Measurements from ENCODE around the gene CSNK1G2.
"Not testable (repeated sequence)": the region's sequence is repeated elsewhere in the genome, so short reads cannot be mapped to it uniquely, and the experiment has no call there.

CSNK1G2 gene

DNA sequence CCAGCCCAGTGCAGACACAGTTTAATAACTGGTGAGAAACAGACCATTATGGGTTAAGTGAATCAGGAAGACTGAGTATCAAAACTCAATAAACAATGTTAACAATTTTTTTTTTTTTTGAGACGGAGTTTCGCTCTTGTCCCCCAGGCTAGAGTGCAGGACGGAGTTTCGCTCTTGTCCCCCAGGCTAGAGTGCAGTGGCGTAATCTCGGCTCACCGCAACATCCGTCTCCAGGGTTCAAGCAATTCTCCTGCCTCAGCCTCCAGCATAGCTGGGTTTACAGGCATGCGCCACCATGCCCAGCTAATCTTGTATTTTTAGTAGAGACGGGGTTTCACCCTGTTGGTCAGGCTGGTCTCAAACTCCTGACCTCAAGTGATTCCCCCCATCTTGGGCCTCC, 47.5 kb downstream of the CSNK1G2 start:
- not testable (repeated sequence) for DNase-seq (ENCODE audit: low read depth)

DNA sequence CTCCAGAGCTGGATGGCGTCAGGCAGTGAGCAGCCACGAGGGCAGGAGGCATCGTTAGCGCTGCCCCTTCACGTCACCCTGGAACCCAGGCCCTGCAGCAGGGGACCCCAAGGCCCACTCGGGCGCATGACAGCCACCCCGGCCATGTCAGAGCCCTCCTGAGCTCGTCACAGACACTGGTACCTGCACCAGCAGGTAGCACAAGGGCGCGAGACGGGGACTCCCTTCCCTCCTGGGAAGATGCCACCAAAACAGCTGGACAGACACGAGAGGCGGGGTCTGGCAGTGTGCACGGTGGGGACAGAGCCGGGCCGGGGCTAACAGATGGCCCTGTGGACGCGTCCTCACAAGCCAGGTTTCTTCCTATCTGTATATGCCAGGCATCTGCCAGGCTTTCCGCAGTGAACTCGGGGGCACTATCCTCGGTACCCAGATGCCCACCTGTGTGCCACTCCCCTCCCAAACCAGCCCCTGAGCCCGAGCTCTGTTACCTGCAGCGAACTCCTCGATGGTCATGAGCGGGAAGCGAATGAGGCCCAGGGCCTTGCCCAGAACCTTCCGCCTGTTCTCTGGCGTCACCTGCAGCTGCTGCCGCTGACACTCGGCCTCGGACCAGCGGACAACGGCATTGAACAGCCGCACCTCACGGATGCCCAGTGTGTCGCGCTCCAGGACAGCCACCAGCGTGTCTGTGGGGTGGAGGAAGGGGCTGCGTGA, 48.7 kb downstream of the CSNK1G2 start:
- no peak for DNase-seq (ENCODE audit: low read depth)

DNA sequence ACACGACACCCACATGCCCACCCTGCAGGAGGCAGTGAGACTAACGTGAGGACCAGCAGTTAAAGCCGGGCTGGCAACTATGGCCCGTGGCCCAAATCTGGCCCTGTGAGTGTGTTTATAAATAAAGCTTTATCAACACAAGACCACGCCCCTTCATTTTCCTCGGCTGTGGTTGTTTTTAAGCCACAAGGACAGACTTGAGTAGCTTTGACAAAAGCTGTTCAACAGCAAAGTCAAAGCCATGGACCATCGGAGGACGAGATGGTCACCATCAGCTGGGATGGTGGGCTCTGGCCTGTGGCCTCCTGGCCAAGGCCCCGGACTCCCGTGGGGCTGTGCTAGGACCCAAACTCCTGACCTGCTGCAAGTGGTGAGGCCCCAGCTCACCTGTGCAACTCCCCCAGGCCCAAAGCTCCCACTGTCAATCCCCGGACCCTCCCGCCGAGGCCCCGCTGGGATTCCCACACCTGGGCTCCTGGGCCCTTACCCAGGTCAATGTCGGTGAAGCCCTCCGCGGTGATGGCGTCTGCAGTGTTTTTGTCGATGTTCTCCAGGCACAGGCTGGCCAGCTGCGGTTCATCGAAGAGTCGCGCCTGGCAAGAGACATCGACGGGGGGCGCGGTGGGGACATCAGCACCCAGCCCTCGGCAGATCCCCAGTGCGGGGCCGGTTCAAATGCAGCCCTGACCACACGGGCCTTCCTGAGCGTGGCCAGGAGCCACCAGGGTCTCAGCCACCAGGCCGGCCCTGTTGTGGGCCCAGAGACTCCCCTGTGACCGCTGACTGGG, 49.5 kb downstream of the CSNK1G2 start:
- DNase-seq (ENCODE audit: low read depth): no peak

DNA sequence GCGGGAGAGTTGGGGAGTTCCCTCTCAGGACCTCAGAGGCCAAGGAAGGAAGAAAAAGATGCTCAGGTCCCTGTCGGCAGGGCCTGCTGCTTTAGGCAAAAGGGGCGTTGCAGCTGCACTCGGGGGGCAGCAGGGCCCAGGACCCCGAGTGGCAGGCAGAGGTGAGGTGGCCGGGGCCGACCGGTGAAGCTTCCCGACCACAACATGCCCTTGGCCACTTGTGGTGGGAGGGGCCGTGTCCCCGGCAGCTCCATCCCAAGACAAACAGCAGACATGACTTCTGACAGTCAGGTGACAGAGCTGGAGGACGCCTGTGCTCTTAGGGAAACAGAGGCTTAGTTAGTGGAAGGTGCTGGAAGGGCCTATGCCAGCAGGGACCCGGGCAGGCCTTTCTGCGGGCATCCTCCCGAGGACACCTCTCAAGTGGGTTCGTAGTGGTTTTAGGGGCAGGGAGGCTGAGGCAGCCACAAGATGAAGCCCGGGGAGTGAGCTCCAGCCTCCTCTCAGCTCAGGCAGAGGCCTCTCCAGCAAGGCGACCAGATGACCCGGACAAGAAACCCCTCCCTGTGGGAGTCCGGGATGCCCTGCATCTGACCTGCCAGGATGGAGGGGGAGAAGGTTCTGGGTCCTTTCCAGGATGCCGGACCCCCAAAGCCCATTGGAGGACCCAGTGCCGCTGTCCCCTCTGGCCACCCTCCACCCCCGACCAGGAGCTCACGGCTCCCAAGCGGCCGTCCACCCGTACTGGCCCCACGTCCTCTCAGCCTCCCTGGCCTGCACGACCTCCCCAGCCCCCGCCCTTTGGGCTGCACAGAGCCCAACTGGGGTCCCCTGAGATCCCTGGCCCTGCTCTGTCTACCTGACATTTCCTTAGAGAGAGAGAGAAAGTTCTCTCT, 50.3 kb downstream of the CSNK1G2 start:
- no peak for DNase-seq (ENCODE audit: low read depth)

DNA sequence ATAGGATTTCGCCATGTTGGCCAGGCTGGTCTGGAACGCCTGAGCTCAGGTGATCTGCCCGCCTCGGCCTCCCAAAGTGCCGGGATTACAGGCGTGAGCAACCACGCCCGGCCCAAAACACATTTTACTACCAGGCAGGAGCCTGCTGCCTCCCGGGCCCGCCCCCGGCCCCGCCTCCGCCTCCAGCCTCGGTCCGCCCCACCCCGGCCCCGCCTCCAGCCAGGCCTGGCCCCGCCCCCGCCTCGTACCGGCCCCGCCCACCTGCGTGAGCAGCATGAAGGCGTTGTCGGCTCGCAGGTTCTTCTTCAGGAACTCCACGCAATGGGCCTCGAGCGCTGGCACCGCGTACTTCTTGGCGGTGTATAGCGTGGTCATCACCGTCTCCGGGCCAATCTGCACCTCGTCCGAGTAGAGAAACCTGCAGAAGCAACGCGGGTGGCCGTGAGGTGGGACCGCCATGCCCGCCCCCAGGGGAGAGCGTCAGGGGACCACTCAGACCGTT, 51.8 kb downstream of the CSNK1G2 start:
- DNase-seq (ENCODE audit: low read depth): no peak

DNA sequence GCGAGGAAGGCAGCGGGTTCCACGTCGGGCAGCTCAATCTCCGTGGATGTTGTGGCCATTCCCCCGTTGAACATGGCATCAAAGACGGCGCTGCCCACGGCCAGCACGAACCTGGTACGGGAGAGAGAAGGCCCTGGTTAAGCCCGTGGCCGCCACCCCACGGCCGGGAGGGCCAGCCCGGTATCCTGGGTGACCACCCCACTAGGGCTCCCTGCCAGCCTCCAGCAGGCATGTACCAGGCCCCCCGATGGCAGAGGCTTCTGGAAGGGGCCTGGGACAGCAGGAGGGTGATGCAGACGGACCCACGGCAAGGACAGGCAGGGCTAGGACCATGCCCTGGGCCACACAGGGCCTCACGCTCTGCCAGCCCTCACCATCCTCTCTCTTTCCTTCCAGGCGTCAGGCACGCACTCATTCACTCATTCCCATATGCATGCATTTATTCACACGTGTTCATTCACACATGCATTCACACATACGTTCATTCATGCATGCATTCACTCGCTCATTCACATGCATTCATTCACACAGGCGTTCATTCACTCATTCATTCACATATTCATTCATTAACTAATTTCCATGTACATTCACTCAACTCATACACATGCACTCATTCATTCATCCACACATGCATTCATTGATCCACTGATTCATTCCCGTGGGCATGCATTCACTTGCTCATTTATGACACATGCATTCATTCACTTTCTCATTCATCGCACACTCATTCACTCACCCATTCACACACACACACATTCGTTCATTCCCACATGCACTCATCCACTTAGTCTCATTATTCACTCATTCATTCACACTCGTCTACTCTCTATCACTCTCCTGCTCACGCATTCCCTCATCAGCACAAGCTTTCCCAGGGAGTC, 56.6 kb downstream of the CSNK1G2 start:
- DNase-seq (ENCODE audit: low read depth): no peak

DNA sequence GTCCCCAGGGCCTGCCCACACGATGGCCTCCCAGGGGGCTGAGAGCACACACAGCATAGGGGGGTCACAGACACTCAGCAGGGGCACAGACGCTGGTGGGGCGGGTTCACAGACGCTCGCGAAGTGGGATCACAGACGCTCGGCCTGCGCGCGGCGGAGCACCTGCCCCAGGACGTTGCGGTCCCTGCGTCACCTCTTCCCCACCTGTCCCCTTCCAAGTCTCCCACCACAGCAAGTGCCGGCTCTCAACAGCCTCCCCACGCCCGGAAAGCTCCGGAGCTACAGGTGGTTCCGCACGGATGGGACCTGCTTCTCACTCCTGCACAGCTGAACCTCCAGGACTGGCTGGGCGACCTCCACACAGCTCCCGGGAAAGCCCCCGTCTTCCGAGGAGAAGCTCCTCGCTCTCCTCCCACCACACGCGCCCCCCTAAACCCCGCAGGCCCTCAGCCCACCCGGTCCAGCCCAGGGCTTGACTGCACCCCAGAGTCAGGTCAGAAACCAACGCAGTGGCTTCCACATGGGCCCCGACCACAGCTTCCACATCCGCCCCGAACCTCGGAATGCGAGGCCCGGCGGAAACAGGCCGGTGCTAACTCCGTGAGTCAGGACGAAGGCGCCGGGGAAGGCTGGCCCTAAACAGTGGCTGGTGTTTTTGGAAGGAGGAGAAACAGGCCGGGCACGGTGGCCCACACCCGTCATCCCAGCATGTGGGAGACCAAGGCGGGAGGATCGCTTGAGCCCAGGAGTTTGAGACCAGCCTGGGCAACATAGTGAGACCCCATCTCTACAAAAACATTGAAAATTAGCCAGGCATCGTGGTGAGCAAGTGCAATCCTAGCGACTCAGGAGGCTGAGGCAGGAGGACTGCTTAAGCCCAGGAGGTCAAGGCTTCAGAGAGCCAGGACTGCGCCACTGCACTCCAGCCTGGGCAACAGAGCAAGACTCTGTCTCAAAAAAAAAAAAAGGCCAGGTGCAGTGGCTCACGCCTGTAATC, 58.0 kb downstream of the CSNK1G2 start:
- no peak for DNase-seq (ENCODE audit: low read depth)

DNA sequence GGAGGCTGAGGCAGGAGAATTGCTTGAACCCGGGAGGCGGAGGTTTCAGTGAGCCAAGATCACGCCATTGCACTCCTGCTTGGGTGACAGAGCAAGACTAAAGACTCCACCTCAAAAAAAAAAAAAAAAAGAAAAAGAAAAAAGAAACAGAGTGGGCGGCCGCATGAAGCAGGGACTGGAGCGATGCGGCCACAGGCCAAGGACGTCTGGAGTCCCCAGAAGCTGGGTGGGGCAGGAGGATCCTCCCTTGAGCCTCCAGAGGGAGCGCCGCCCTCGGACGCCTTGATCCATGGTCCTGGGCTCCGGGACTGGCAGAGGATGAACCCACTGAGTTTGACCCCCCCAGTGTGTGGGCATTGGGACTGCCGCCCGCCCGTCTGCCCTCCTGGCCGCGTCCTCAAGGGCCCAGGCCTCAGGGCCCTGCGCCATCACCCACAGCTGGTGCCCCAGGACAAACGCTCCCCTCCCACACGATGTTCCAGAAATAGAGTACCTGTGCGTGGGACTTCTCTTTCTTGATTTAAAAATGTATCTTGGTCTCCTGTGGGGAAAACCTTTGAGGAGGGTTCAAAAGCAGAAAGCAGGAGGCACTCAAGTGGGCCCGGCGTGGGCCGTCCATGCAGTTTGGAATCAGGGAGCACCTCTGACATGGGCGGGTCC, 59.0 kb downstream of the CSNK1G2 start:
- DNase-seq (ENCODE audit: low read depth): no peak

DNA sequence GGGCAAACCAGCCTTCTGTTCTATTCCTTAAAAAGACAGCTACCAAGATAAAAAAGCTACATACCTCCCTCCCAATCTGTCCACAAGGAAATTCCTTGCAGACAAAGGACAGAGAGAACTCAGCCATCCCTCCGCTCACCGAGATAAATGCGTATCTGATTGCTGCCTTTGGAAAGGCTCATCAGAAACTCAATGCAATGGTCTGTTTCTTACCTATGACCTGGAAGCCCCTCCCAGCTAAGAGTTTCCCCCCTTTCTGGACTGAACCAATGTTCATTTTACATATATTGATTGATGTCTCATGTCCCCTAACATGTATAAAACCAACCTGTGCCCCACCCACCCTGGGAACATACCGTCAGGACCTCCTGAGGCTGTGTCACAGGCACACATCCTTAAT, 62.9 kb downstream of the CSNK1G2 start:
- DNase-seq (ENCODE audit: low read depth): no peak

GRCh38 chr19:2010135-2010668, 69.2 kb downstream of the CSNK1G2 start:
- DNase-seq (ENCODE audit: low read depth): no peak

DNA sequence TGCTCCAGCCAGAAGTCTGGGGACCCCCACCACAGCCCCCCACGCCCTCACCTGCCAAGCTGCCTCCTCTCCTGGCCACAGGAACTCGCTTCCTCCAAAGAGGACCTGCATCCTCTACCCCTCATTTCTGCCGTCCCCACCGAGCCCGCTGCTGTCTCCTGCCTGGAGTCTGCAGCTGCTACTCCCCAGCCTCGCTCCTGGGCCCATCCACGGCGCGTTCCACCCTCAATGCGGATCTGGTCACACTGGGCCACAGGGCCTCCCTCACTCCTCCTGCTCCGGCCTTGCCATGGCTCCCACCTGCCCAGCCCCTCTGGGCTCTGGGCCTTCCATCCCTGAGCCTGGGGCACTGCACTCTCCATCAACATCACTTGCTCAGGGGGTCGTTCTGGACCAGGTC, 70.2 kb downstream of the CSNK1G2 start:
- no peak for DNase-seq (ENCODE audit: low read depth)

- no peak for DNase-seq (ENCODE audit: low read depth)
Measured at GRCh38 chr19:2012941-2013682, 72.1 kb downstream of the CSNK1G2 start.

GRCh38 chr19:2013683-2013961, 72.7 kb downstream of the CSNK1G2 start:
- DNase-seq (ENCODE audit: low read depth): no peak

GRCh38 chr19:2014131-2014571, 73.2 kb downstream of the CSNK1G2 start:
- DNase-seq (ENCODE audit: low read depth): no peak

- DNase-seq (ENCODE audit: low read depth): no peak
Measured at GRCh38 chr19:2014731-2015607, 74.0 kb downstream of the CSNK1G2 start.

DNA sequence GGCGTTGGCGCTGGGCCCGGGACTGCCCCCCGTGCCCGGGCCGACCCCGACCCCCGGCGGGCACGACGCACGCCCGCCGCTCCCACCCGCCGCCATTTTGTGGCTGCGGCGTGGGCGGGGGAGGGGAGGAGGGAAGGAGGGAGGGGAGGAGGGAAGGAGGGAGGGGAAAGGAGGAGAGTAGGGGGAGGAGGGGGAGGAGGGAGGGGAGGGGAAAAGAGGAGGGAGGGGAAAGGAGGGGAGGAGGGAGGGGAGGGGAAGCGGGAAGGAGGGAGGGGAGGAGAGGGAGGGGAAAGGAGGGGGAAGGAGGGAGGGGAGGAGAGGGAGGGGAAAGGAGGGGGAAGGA, 74.6 kb downstream of the CSNK1G2 start, which contains the start of gene BTBD2:
Gene BTBD2 (minus strand): TSS at position 107 of the 343 bp plus-strand sequence. CDS start 11 bp downstream, at position 96.
- peak; percentile 71 for DNase-seq (ENCODE audit: low read depth)

DNA sequence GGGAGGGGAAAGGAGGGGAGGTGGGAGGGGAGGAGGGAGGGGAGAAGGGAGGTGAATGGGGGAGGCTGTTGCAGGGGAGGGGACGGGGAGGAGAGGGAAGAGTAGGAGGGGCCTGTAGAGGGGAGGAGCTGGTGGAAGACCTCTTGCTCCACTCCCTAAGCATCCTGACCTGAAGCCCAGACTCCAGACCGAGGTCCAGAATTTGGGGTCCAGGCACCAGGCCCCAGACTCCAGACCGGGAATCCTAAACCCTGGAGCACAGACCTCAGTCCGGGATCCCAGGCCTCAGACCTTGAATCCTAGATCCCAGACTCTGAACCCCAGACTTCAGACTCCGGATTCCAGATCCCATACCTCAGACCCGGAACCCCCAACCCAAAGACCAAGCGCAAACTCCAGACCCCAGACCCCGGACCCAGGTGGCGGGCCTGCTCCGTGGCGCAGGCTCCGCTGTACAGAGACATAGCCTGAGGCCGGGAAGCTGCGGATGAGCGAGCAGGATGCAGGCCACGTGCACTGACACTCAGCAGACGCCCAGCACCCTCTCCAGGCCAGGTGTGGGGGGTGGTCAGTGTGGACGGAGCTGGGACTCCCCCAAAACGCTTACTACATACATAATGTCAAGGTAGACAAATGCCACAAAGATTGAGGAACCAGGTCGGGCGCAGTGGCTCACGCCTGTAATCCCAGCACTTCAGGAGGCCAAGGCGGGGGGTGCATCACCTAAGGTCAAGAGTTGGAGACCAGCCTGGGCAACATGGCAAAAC, 75.3 kb downstream of the CSNK1G2 start:
- DNase-seq (ENCODE audit: low read depth): peak; percentile 86

Measured in fibroblast of the conjunctiva (primary cell).